Endodermal cell (in vitro differentiated cells): ENCODE data around the gene TTN. TPM values are rescaled to one million over a fixed set of nuclear protein-coding genes. Genes with fewer than 3 reads are reported as not detected.

Source experiments
- DNase-seq: peaks from one replicate; pipeline ENCODE4 v3.0.0-alpha.2; 2017
- H3K27ac ChIP-seq: 2 replicates; pipeline ENCODE4 v1.5.1; 2013; ENCODE audit warnings: mild to moderate bottlenecking, low read depth, low read length, moderate library complexity
- H3K27me3 ChIP-seq: 2 replicates; pipeline ENCODE4 v1.6.1; 2013; ENCODE audit warnings: mild to moderate bottlenecking, low read length, moderate library complexity; ENCODE audit not compliant: insufficient read depth, control insufficient read depth, poor library complexity, severe bottlenecking
- H3K36me3 ChIP-seq: 2 replicates; pipeline ENCODE4 v1.7.0; 2013; ENCODE audit warnings: mild to moderate bottlenecking, low read length, moderate library complexity; ENCODE audit not compliant: control insufficient read depth, insufficient read depth
- H3K4me1 ChIP-seq: one replicate; pipeline ENCODE4 v1.7.0; 2013; ENCODE audit warnings: low read length; ENCODE audit not compliant: control insufficient read depth, insufficient read depth
- H3K4me3 ChIP-seq: 2 replicates; pipeline ENCODE4 v1.5.1; 2013; ENCODE audit warnings: mild to moderate bottlenecking, low read length, moderate library complexity
- H3K9ac ChIP-seq: 2 replicates; pipeline ENCODE4 v1.6.1; 2013; ENCODE audit warnings: mild to moderate bottlenecking, low read length, moderate library complexity; ENCODE audit not compliant: poor library complexity, severe bottlenecking; ENCODE audit errors: extremely low read depth
- H3K9me3 ChIP-seq: 2 replicates; pipeline ENCODE4 v1.6.1; 2013; ENCODE audit warnings: mild to moderate bottlenecking, low read length, moderate library complexity; ENCODE audit not compliant: control insufficient read depth
- H3K27ac Mint-ChIP-seq: 2 replicates; pipeline ENCODE4 v1.8.0; 2020; ENCODE audit warnings: mixed read lengths
- H3K27me3 Mint-ChIP-seq: 2 replicates; pipeline ENCODE4 v1.8.0; 2021; ENCODE audit warnings: mild to moderate bottlenecking, mixed read lengths; ENCODE audit not compliant: insufficient read depth
- H3K36me3 Mint-ChIP-seq: 2 replicates; pipeline ENCODE4 v1.8.0; 2020; ENCODE audit warnings: low read depth, mixed read lengths
- H3K4me1 Mint-ChIP-seq: 2 replicates; pipeline ENCODE4 v1.8.0; 2020; ENCODE audit warnings: mixed read lengths
- H3K4me3 Mint-ChIP-seq: 2 replicates; pipeline ENCODE4 v1.8.0; 2020; ENCODE audit warnings: mild to moderate bottlenecking, moderate library complexity, mixed read lengths
- H3K9me3 Mint-ChIP-seq: 2 replicates; pipeline ENCODE4 v1.8.0; 2020; ENCODE audit warnings: mild to moderate bottlenecking, mixed read lengths
- CTCF ChIP-seq: fragments of 200-600 bp; sonication (generic); conservative IDR thresholded peaks from 2 replicates; pipeline ENCODE4 v1.5.0; 2021; ENCODE audit warnings: antibody characterized with exemption, mild to moderate bottlenecking
- WGBS, 2 experiments: methylation state at CpG; one replicate each; pipeline versions ENCODE4 v1.1.5 to v1.1.7; 2013; ENCODE audit warnings: missing lambda C conversion rate in 2 of 2, mixed read lengths in 1 of 2; ENCODE audit not compliant: insufficient coverage in 1 of 2, insufficient read length in 1 of 2; 5-methylcytosine and 5-hydroxymethylcytosine counted together
- total RNA-seq, 2 donors: library from RNA; stranded (reverse); fragmentation: NEBNext Ultra II Directional in 1 of 2; extraction: Animal tissue kit (Norgen Biotek cat#: 25700) in 1 of 2; gene quantifications; 2 replicates in 1 of 2; 3 replicates in 1 of 2; pipeline ENCODE4 v1.2.1, GENCODE V29; 2021

The TTN gene
- total RNA-seq, 2 donors from 2014 or later, result 101 to 118 TPM

GRCh38 chr2:178730049-178730448 is 77.2 kb downstream of the TTN start:
- Histone ChIP-seq H3K9ac (no peak overlapping the region), H3K36me3 (peaks cover 98% of the 10 kb centered on the region), H3K27me3 (no peaks in the 10 kb centered on the region), H3K4me1 (no peaks in the 10 kb centered on the region), H3K9me3 (no peaks in the 10 kb centered on the region), H3K27ac (no peak overlapping the region), H3K4me3 (no peak overlapping the region)
- TF ChIP-seq CTCF, result no peak
- Mint-ChIP-seq H3K27ac (no peak overlapping the region), H3K27me3 (no peaks in the 10 kb centered on the region), H3K4me3 (no peak overlapping the region), H3K4me1 (no peaks in the 10 kb centered on the region), H3K9me3 (no peaks in the 10 kb centered on the region), H3K36me3 (peaks cover 89% of the 10 kb centered on the region)
- 88% methylated on average over 2 of the region's 2 CpGs; no CpG with 5 or more reads in 1 of the 2 experiments for WGBS, 2 experiments
- DNase-seq, result no peak

GRCh38 chr2:178723786-178724346 is 83.4 kb downstream of the TTN start:
- Histone ChIP-seq H3K36me3 (peaks cover 98% of the 10 kb centered on the region), H3K4me3 (no peak overlapping the region), H3K4me1 (no peaks in the 10 kb centered on the region), H3K9me3 (no peaks in the 10 kb centered on the region), H3K27me3 (no peaks in the 10 kb centered on the region), H3K9ac (no peak overlapping the region), H3K27ac (no peak overlapping the region)
- no peak overlapping the region for H3K4me3 Mint-ChIP-seq
- no peak for TF ChIP-seq CTCF
- H3K9me3 Mint-ChIP-seq, result no peaks in the 10 kb centered on the region
- no peak for DNase-seq
- H3K4me1 Mint-ChIP-seq, result no peaks in the 10 kb centered on the region
- WGBS, 2 experiments, result 90 to 96% methylated on average over 4 to 5 of the region's 5 CpGs
- no peak overlapping the region for H3K27ac Mint-ChIP-seq
- H3K27me3 Mint-ChIP-seq, result no peaks in the 10 kb centered on the region
- H3K36me3 Mint-ChIP-seq, result peaks cover 90% of the 10 kb centered on the region

- 87 to 100% methylated on average over 2 to 3 of the region's 3 CpGs for WGBS, 2 experiments
- Mint-ChIP-seq H3K36me3 (peaks cover 93% of the 10 kb centered on the region), H3K9me3 (no peaks in the 10 kb centered on the region), H3K27me3 (no peaks in the 10 kb centered on the region), H3K4me3 (no peak overlapping the region), H3K27ac (no peak overlapping the region), H3K4me1 (no peaks in the 10 kb centered on the region)
- no peak overlapping the region for H3K4me3 ChIP-seq
- no peak for DNase-seq
- H3K9ac ChIP-seq, result no peak overlapping the region
- peaks cover 98% of the 10 kb centered on the region for H3K36me3 ChIP-seq
- H3K27ac ChIP-seq, result no peak overlapping the region
- H3K9me3 ChIP-seq, result no peaks in the 10 kb centered on the region
- H3K27me3 ChIP-seq, result no peaks in the 10 kb centered on the region
- no peak for TF ChIP-seq CTCF
- H3K4me1 ChIP-seq, result no peaks in the 10 kb centered on the region
These were observed 84.9 kb downstream of the TTN start for GRCh38 chr2:178722296-178722695.
